NCI-H1930 (cell line): ENCODE data around the gene THAP3.

Source experiments
- DNase-seq, 2 experiments: peaks; one replicate each; lab custom pipeline; 2025; lab: John Stamatoyannopoulos, UW

THAP3 gene

GRCh38 chr1:6612641-6613360 lies 11.9 kb upstream of the THAP3 start:
- peak in 1 of 2 experiments; percentile 51 for DNase-seq

GRCh38 chr1:6613361-6614018 lies 11.2 kb upstream of the THAP3 start, which contains the start of gene PHF13:
TSS of gene PHF13 (plus strand) at chr1:6613731. CDS start at chr1:6614067, 336 bp downstream.
- peak; percentile 96 to 99 for DNase-seq

- DNase-seq = no peak
These were observed 10.4 kb upstream of the THAP3 start for GRCh38 chr1:6614019-6614928.

- DNase-seq = no peak
These were observed 9.5 kb upstream of the THAP3 start for GRCh38 chr1:6614929-6615785.

- no peak for DNase-seq
These were observed 5.6 kb upstream of the THAP3 start for GRCh38 chr1:6619045-6619444.

GRCh38 chr1:6621429-6622391 lies 3.0 kb upstream of the THAP3 start:
- DNase-seq = no peak

- no peak for DNase-seq
These were observed 2.1 kb upstream of the THAP3 start for GRCh38 chr1:6622396-6623152.

GRCh38 chr1:6623269-6623965 lies 1.3 kb upstream of the THAP3 start:
- no peak for DNase-seq

GRCh38 chr1:6625584-6626149 lies 999 bp downstream of the THAP3 start:
- no peak for DNase-seq

- no peak for DNase-seq
These were observed 2.4 kb downstream of the THAP3 start for GRCh38 chr1:6627031-6627430.

GRCh38 chr1:6627841-6628545 lies 3.3 kb downstream of the THAP3 start:
- no peak for DNase-seq

GRCh38 chr1:6628971-6629479 lies 4.4 kb downstream of the THAP3 start:
- no peak for DNase-seq

- DNase-seq = no peak
These were observed 5.4 kb downstream of the THAP3 start for GRCh38 chr1:6630027-6630426.

- no peak for DNase-seq
These were observed 6.4 kb downstream of the THAP3 start for GRCh38 chr1:6631058-6631457.

GRCh38 chr1:6632588-6633514 lies 8.2 kb downstream of the THAP3 start:
- no peak for DNase-seq

GRCh38 chr1:6634371-6635052 lies 9.8 kb downstream of the THAP3 start:
- peak in 1 of 2 experiments; percentile 47 for DNase-seq
